GM12891 (cell line): ENCODE results near the gene NCOA3.

ENCODE experiments used
- DNase-seq: peaks from one replicate; pipeline ENCODE4 v3.0.0; 2011; ENCODE audit warnings: low spot score; ENCODE audit not compliant: insufficient read length
- FAIRE-seq: peaks from 2 replicates; lab custom pipeline; 2011; peaks lifted over from hg19 to GRCh38; lab: Jason Lieb, UNC
- PAX5 ChIP-seq: IDR thresholded peaks from 2 replicates; pipeline ENCODE4 v1.6.1; 2011; ENCODE audit warnings: low read length, moderate library complexity, mild to moderate bottlenecking; ENCODE audit not compliant: insufficient read depth, severe bottlenecking
- POLR2A ChIP-seq: IDR thresholded peaks from 2 replicates; pipeline ENCODE4 v1.6.1; 2011; ENCODE audit warnings: low read depth, low read length, control low read depth
- POLR2AphosphoS5 ChIP-seq: IDR thresholded peaks from 2 replicates; pipeline ENCODE4 v1.6.1; 2011; ENCODE audit warnings: low read depth, low read length, control low read depth
- POU2F2 ChIP-seq: IDR thresholded peaks from 2 replicates; pipeline ENCODE4 v1.6.1; 2011; ENCODE audit warnings: low read depth, mild to moderate bottlenecking, control low read depth, low read length, moderate library complexity
- SPI1 ChIP-seq: IDR thresholded peaks from 2 replicates; pipeline ENCODE4 v1.6.1; 2011; ENCODE audit warnings: low read depth, low read length, control low read depth
- TAF1 ChIP-seq: IDR thresholded peaks from 2 replicates; pipeline ENCODE4 v1.6.1; 2011; ENCODE audit warnings: low read depth, low read length, control low read depth

The NCOA3 gene

GRCh38 chr20:47559141-47559540 lies 57.5 kb downstream of the NCOA3 start:
- no peak for FAIRE-seq
- TF ChIP-seq POLR2A (no peak), SPI1 (no peak), POU2F2 (no peak), PAX5 (no peak), POLR2AphosphoS5 (no peak), TAF1 (no peak)
- no peak for DNase-seq

GRCh38 chr20:47561180-47561579 lies 59.5 kb downstream of the NCOA3 start:
- DNase-seq: no peak
- TF ChIP-seq SPI1: no peak
- no peak for TF ChIP-seq POLR2A
- TF ChIP-seq TAF1: no peak
- TF ChIP-seq PAX5: no peak
- no peak for TF ChIP-seq POLR2AphosphoS5
- no peak for TF ChIP-seq POU2F2
- no peak for FAIRE-seq

- TF ChIP-seq POLR2AphosphoS5 (no peak), SPI1 (peak; percentile 73)
- FAIRE-seq (peak; percentile 28), DNase-seq (no peak)
These were observed 60.2 kb downstream of the NCOA3 start for GRCh38 chr20:47561603-47562583.

DNA sequence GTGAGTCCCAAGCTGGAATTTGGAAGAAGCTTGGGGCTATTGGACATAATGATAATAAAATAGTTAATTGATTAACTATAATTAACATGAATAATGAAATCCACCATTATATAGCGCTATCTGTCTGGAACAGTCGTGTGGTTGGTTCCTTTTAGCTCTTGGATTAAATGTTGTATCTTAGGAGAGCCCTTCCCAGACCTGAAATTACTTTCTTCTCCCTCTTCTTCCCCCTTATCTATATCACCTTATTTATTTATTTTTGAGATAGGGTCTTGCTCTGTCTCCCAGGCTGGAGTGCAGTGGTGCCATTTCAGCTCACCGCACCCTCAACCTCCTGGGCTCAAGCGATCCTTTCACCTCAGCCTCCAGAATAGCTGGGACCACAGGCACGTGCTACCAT lies 64.6 kb downstream of the NCOA3 start:
- FAIRE-seq: no peak
- DNase-seq: no peak
- TF ChIP-seq TAF1 (no peak), POLR2A (no peak), PAX5 (no peak), POU2F2 (no peak), POLR2AphosphoS5 (no peak), SPI1 (no peak)

GRCh38 chr20:47568019-47568418 lies 66.3 kb downstream of the NCOA3 start:
- FAIRE-seq (no peak), DNase-seq (no peak)

DNA sequence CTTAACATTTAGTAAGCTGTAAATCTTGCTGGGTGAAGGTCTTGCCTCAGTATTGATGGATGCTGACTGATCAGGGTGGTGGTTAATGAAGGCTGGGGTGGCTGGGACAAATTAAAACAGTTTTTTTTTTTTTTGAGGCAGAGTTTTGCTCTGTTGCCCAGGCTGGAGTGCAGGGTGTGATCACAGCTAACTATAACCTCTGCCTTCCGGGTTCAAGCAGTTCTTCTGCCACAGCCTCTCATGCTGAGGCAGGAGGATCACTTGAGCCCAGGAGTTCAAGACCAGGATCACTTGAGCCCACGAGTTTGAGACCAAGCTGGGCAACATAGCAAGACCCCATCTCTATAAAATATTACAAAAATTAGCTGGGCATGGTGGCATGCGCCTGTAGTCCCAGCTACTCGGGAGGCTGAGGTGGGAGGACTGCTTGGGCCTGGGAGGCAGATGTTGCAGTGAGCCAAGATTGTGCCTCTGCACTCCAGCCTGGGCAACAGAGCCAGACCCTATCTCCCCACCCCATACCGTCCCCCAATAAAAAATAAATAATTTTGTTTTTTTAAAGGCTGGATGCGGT lies 67.2 kb downstream of the NCOA3 start:
- TF ChIP-seq PAX5 (no peak), POLR2AphosphoS5 (no peak), SPI1 (no peak), TAF1 (no peak), POU2F2 (no peak), POLR2A (no peak)
- FAIRE-seq (no peak), DNase-seq (no peak)

More at GRCh38 chr20:47568019-47568418, 66.3 kb downstream of the NCOA3 start:
- TF ChIP-seq POU2F2 (no peak), SPI1 (no peak), POLR2A (no peak)

DNA sequence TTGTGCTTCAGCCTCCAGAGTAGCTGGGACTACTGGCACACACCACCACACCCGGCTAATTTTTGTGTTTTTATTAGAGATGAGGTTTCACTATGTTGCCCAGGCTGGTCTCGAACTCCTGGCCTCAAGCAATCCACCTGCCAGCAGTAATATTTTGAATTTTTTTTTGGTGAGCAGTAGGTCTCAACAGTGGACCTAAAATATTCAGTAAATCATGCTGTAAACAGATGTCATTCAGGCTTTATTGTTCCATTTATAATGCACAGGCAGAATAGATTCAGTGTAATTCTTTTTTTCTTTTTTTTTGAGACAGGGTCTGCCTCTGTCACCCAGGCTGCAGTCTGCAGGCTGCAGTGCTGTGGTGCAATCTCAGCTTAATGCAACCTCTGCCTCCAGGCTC lies 69.7 kb downstream of the NCOA3 start:
- DNase-seq (no peak), FAIRE-seq (no peak)
- TF ChIP-seq PAX5: no peak
- no peak for TF ChIP-seq SPI1
- no peak for TF ChIP-seq POLR2AphosphoS5
- TF ChIP-seq POU2F2: no peak
- TF ChIP-seq POLR2A: no peak
- no peak for TF ChIP-seq TAF1

GRCh38 chr20:47572105-47572729 lies 70.5 kb downstream of the NCOA3 start:
- FAIRE-seq: no peak
- no peak for TF ChIP-seq TAF1
- no peak for TF ChIP-seq POU2F2
- no peak for TF ChIP-seq PAX5
- no peak for TF ChIP-seq POLR2AphosphoS5
- no peak for TF ChIP-seq SPI1
- TF ChIP-seq POLR2A: no peak
- DNase-seq: no peak

DNA sequence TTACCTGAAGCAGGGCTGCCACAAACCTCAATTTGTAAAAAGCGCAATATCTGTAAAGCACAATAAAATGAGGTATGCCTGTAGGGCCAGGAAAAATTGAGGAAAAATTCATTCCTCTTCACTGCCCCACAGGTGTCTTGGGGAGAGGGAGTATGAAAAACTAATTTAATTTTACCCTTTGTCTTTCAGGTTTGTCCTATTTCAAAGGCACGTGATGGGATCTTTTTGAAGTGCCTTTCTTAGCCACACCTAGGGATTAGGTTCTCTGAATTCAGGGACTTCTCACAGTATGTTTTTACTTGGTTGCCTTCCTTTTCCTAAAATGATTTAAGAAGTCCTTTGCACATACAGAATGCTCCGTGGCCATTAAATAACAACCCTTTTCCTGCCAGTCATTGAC lies 71.9 kb downstream of the NCOA3 start:
- no peak for TF ChIP-seq PAX5
- TF ChIP-seq SPI1: no peak
- TF ChIP-seq POU2F2: no peak
- TF ChIP-seq TAF1: no peak
- TF ChIP-seq POLR2A: no peak
- TF ChIP-seq POLR2AphosphoS5: no peak
- DNase-seq: no peak
- no peak for FAIRE-seq
